Renal cortical epithelial cell (primary cell): ENCODE data around the gene PDE7B. TPM values are rescaled to one million over a fixed set of nuclear protein-coding genes. Genes with fewer than 3 reads are reported as not detected.

Experiments
- DNase-seq: peaks from one replicate; pipeline ENCODE4 v3.0.0-alpha.2; 2011; ENCODE audit warnings: low read depth
- total RNA-seq: library from RNA; depleted of rRNA; stranded (reverse); fragments of >200 nt; gene quantifications from 2 replicates; pipeline ENCODE4 v1.2.3, GENCODE V29; 2014

Gene PDE7B
- total RNA-seq, 1 donor from 2014 or later: 3.2 TPM

DNA sequence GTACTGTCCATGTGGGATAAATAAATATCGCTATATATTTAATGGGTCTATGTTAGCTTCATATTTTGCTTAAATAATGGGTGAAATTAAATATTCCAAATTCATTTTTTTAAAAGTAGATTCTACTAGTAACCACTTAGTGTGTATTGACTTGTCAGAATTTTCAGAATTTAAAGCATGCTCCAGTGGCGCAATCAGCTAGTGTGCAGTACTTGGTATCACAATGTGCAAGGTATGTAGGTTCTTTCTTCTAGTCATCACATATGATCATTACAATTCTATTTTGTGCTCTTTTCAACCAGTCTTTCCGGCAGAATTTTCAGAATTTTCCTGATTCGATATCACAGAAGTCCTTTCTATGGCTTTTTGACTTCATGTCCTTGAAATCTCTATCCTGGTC lies 32.6 kb downstream of the PDE7B start:
- DNase-seq: no peak

DNA sequence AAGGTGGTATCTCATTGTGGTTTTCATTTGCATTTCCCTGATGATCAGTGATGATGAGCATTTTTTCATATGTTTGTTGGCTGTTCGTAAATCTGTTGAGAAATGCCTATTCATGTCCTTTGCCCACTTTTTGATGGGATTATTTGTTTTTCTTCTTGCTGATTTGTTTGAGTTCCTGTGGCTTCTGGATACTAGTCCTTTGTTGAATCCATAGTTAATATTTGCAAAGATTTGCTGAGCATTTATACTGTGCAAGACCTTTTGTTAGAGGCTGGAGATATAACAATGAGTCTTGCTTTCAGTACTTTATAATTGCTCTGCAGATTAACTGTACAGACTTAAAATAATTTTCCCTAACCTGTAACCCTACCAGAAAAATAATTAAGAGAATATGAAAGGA lies 35.6 kb downstream of the PDE7B start:
- DNase-seq: no peak

DNA sequence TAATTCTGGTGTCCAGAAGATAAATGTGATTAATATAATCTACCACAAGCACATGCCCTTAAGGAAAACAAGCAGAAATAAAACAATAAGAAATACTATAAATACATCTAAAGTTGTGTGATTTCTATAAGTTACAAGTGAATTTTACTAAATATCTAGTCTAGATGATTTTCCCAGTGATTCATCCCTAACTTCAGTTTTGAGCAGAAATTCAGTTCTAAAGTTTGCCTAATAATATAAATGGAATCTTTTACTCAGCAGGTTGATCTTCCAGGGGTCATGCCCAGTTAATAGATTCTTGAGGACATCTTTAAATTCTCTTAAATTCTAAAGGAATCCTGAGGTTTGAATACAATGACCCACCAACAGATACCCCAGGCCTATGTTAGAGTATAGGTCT lies 37.3 kb downstream of the PDE7B start:
- DNase-seq: no peak

DNA sequence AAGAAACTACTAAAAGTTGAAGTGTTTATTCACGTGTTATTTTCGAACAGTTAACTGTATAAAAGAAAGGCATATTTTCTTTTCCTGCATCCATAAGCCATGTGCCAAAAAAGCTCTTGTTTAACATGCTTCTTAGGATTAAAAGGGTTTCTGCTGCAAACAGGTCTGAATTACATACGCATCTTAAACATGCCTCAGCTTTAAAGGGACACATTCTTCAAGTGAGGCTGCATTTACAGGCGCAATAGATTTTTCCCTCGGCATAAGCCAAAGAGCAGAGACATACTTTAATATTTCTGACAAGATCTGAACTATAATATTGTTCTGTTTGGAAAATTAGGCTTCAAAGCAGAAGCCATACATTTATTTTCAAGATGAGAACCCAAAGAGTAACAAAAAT lies 39.4 kb downstream of the PDE7B start:
- no peak for DNase-seq

DNA sequence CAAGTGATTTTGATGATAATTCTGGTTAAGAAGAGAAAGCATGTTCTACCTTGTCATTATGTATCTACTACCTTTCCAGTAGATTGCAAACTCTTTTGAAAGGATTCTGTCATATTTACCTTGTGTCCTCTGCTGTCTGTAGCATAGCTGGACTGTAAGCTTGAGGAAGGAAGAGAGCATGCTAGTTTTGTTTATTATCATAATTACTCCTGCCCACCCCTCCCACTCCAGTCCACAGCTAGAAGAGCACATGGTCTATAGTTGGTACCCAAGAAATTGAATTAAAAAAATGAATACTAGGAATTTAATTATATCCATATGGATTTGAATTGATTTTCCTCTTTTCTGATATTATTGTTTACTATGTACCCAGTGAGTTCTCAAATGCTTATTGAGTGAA lies 40.2 kb downstream of the PDE7B start:
- DNase-seq: no peak

DNA sequence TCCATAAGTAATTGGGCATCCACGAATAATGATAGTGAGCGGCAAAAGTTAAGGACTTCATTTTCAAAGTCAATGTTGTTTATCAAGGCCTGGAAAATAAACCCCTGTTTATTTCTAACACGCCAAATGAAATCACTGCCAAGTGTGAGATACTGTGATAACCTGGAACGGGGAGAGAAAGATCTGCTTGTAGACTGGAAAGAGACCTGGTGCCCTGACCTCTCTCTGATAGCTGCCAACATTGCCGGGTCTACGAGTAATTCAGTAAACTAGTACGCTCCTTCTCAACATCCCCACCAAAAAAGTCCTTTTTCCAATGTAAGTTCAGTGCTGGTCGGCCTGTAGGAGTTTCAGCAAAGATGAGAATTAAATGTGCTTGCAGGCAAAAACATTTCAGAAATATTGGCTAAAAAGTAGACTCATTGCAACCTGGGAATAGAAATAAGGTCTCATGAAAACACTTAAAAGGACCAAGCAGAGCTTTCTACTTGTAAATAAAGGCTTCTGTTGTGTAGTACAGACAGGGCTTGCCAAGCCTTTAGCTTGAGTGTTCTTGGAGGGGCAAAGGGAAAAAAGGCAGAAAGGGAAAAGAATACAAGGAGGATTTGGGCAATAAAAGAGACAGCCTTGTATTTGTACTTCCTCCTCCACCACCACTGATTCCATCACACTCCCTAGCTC lies 43.9 kb downstream of the PDE7B start:
- DNase-seq: no peak

DNA sequence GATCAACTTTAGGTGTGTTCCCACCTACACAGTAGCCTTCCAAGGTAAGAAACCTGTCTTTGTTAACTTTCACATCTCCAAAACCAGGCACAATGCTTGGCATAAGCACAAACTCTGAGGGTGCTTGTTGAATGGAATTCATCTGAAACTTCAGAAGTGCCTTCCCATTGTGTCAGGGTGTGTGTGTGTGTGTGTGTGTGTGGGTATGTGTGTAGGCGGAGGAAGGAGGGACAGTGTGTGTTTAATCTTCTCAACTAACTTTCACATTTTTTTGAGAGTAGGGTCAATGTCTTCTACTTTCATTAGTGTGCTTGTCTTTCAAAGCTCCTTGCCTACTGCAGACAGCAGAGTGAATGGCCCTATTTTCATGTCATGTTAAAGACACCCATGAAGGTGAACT lies 45.6 kb downstream of the PDE7B start:
- no peak for DNase-seq

DNA sequence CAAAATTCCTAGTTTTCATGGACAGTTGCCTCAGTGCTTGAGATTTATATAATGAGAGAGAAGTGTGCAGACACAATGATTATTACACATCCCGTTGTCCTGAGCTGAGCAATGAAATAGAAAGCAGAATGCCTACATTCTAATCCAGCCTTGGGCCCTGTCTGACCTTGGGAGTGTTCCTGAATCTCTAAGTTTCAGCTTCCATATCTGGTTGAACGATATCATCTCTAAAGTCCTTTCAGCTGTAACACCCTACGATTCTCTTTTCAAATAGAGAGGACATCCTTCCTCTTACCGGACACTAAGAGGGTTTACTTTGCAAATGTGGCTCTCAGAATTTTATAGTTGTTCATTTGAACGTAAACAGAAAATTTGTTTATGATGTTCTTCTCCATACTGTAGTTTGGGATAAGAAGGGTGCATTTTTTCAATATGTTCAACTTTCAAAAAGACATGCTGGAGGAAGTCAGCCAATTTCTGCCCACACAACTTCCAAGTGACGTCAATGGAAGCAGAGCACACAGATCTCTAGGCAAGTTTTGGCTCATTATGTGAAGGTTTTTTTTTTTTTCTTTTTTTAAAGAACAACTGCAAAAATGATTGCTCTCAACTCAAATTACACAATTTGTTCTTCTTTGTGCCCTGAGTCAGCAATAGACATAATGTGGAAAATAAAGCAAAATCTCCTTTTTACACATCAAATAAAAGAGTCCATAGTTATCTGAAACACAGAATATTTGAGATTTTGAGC lies 50.4 kb downstream of the PDE7B start:
- DNase-seq: no peak

DNA sequence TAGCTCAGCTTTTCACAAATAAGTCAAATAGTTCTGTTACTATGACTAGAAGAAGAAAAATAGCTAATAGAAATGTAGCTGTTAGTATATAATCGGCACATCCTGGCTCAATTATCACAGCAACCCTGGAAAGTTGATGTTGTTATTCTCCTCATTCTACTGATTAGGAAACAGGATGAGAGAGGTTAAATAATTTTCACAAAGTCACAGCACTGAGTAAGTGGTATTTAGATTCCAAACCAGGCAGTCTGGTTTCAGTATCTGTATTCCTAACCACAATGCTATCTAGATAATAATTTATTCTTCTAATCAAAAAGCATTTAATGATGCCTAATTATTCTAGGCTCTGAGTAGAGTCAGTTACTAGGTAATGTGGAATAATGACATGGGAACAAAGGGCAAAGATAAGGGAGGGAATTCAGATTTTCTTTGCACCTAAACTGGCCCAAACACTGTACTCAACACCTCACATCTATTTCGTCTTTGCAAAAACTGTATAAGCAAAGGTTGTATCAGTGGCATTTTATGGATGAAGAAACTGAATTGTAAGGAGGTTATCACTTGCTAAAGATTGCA lies 51.3 kb downstream of the PDE7B start:
- DNase-seq: no peak

DNA sequence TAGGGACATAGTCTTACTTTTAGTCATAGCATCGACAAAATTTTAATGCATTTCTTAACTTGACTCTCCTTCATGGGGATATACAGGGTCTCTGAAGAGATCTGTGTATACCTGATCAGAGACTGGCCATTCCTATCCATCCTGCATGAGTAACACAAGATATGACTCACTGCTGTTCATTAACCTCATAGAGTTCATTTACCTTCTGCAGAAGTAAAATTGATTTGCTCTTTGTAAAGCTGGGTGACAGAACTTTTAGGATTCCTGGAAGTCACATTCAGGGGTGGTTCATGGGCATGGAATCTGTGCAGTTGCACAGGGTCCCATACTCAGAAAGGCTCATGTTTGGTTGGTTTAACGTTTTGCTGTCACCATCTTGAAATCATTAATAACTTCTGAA lies 53.2 kb downstream of the PDE7B start:
- peak; percentile 88 for DNase-seq

DNA sequence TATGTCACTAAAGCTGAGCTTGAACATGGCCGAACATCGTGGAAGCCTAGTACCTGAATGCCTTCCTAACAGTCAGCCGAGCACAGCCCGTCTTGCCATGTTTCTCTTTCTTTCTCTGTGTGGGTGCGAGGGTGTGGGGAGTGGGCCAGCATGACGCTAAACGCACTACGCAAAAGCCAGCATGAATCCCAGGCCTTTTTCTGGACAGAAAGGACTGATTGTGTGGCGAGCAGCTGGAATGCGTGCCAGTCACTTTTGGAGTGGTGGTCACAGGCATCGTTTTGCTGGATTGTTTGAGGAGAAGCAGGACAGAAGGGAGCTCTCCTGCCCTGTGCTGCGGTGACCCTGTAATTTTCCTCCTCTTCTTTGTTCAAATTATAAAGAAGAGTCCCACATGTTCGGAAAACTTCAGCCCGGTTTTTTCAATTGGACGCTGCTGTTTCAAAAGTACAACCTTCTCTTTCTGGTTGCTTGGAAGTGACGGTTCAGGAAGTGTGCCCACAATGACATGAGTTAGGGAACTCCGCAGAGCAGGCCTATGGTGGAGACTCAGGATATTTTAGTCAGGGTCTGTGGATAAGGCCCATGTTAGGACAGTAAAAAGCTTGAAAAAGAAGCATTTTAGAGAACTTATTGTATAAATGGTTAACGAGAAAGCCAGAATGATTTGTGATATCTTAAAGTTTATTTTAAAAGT lies 54.3 kb downstream of the PDE7B start:
- DNase-seq: no peak

DNA sequence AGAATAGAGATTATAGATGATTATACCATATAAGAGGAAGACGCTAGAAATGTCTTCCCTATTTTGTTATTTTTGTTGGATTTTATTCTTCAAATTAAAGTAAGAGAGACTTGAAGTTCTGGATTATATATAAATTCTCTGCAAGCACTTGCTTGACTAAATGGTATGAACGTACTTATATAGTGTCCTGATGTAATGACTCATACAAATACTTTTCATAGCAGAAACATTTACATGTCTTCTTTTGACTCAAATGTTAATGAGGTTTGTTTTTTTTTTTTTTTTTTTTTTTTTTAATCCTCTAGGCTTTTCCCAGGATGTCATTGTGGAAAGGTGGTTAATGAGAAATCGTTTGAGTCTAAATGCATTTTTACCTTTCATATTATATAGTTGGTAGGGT lies 55.0 kb downstream of the PDE7B start:
- peak; percentile 48 for DNase-seq

DNA sequence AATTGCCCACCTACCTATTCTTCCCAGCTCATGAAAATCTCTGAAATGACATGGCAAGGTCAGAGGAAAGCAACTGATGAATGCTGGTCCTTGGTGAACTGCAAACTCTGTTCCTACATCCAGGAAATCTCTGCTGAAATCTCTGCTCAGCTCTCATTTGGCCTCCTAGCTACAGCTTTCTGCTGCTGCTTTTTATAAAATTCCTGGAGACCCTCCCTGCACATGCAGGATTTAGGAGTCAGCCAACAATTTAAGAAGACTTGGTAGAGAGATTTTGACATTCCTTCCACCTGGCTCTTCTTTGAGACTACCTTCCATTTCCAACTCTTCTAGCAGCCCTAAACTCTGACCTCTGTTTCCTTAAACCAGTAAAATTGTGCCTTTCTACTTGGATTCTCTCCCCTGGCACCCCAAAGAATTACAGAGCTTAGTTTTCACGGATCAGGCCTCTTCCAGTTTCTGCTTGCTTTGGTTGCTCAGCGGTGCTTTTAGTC lies 55.5 kb downstream of the PDE7B start:
- no peak for DNase-seq

DNA sequence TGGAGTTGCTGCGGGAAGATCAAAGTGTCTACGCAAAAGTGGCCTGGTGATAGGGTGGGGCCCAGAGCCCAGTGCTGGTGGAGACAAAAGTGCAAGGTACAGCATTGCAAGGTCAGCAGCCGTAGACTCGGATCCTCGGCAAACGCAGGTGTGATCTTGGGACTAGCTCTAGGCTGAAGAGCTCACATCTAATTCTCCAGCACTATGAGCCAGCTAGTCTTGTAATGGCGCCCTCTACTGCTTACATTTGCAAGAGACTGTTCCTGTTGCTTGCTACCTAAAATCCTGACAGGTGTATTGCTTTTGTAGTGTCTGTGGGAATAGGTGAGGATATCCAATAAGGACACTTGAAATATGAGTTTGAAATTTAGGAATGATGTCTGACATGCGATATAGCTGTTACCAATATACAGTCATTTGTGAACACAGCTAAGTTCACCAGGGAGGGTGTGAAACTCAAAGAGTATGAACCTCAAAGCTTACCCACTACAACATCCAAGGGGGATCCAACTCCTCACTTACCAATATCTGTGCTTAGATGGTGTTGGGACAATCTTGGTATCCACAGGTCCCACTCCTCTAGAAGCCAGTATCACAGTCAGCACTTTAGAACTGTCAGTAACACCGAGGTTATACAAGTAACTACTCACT lies 58.4 kb downstream of the PDE7B start:
- peak; percentile 67 for DNase-seq

DNA sequence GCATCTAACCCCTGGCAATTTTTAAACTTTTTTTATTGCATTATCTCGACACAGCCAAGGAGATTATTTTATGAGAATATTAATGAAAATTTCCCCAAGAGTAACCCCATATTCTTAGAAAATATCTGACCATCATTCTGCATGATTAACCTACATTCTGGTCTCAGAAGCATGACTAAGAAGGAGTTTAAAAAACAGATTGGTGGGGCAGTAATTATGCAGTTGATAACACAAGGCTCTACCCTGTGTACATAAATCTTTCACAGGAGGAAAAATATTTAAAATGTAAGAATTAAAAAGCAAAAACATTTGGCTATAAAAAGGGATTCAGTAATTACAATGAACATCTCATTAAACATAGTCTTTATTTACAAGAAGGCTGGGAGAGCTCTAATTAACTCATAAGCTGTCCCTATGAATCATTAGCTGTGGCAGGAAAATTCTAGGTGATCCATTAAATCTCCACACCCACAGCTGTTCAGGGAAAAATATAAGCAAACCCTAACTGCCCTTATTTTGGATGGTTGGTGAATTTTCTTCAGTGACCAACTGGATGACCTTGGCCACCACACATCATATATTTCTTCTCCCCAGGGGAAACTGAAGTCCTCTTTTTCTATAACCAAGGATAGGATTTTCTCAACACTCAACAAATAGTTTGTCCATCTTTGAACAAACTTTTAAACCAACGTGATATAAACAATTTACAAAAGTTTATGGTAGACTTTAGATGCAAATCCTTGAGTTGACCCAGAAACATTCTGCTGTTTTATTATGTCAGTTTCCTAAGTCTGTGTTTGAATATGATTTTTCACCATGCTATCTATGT lies 59.5 kb downstream of the PDE7B start:
- peak; percentile 50 for DNase-seq

DNA sequence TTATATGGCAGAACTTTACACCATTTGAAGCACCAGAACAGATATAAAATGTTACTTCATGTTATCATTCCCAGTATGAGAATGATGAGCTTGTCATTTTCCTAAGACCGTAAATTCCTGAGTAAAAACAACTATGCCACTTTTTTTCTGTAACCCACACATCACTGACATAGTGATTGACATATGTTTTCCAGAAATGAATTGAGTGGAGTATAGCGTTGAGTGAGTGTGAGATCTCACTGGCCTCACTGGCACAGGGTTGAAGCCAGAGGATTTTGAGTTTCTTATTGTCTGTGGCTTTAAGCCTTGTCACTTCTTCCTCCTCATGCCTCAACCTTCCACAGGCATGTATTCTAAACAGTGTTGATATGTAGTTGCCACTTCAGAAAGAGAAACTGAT lies 62.3 kb downstream of the PDE7B start:
- no peak for DNase-seq

DNA sequence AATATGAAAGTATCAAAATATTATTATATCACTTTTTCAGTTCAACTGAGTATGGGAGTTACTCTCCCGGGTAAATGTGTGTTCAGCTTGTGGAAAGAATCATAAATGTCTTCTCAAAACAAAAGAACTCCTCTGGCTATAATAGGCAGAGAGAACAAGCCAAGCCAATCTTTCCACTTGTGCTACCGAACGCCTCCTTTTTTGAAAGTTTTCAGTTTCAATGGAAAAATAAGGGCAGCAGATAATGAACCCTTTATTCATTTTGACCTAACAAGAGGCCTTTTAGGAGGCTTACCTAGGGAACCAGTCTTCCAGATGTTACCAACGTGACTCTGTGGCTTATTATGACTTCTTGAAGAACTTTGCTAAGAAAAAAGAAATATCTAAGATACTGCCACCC lies 67.5 kb downstream of the PDE7B start:
- DNase-seq: no peak

DNA sequence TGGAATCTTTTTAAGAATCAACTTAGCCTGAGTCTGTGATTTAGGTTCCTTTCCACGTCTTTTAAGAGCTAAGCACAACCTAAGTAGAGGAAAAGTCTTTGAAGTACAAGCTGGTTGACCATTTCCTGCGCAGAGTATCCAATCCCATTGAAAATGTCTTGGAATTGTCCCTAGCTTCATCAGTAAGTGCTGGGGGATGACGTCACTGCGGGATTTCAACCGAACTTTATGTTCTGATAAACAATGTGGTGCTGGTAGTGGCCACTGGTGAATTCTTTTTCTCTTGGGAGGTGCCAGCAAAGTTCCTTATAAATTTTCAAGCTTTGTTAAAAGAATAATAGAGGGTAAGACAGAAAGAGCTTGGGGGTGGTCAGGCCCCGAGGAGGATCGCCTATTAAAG lies 69.2 kb downstream of the PDE7B start:
- no peak for DNase-seq

DNA sequence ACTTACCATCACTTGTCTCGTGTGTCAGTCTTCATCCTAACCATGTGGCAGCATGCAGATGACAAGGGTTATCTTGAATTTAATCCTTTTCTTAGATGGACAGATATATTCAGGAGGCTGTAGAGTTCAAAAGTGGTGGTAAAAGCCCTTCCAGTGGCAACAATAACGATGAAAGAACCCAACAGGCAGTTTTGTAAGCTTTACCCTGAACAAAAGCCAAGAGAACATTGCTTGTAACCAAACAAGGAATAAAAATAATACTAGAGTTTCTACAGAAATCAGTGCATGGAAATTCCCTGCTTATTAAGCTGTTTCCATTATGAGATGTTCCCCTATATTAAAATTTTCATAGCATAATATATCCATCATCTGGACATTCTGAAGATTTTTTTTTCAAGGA lies 69.7 kb downstream of the PDE7B start:
- no peak for DNase-seq

DNA sequence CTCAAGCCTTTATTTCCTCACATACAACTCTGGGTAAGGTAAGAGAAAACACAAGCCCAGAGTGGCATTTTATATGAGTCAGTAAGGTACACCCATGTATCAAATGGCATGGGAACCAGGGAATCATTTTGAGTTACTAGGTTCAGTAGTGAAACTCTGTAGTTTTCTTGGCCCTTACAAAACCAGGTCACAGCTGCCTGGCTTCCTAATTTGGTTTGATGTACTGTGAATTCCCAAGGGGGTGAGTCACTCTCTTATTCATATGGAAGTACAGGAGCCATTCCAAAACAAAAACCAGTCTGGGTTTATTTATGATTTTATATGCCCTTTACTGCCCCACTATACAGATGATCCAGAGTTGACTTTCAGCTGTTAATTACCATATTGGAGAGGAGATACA lies 70.7 kb downstream of the PDE7B start:
- peak; percentile 99 for DNase-seq

DNA sequence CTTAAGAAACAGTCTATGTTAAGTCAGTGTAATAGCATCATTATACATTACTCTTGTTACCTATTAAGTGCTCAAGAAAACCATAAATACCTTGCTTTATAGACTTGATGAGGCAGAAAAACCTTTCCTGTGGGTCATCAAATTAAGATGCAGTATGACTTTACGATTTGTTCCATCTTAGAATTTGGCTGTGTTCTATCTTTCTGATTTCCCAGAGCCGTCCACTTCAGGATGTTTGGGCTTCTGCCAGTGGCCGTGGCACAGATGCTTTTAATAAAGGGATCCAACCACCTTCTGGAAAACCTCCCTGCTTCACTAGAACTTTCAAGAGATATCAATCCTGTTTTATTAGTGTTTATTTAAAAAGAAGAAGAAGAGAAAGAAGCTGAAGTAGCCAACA lies 71.2 kb downstream of the PDE7B start:
- peak; percentile 63 for DNase-seq
